SK-N-DZ (cell line): ENCODE data around the gene RPL41.

ENCODE experiments used
- DNase-seq: peaks from one replicate; pipeline ENCODE4 v3.0.0-alpha.2; 2015; ENCODE audit warnings: low spot score

RPL41 gene

DNA sequence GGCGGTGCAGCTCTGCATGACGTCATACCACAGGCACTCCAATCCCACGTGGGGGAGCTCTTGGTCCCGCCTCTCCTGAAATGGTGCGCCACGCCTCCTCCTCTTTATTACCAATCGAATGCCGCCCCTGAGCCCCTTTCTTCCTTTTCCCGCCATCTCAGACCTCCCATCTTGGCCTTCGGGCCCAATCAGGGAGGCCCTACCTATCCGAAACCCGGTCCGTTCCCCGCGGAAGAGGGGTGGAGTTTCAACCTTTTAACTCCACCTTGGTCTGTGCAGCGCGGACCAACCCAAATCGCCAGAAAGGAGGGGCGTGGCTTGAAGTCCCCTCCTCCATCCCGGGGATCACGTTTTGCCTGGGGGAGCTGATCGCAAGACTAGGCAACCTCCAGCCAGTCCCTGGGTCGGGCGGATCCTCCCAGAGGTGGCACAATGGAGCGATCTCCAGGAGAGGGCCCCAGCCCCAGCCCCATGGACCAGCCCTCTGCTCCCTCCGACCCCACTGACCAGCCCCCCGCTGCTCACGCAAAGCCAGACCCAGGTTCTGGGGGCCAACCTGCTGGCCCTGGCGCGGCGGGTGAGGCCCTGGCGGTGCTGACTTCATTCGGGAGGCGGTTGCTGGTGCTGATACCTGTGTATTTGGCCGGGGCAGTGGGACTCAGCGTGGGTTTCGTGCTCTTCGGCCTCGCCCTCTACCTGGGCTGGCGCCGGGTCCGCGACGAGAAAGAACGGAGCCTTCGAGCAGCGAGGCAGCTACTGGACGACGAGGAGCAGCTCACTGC is 11.6 kb downstream of the RPL41 start, which contains the start of gene ESYT1:
Gene ESYT1 (plus strand): TSS at position 380 of the 782 bp plus-strand sequence. CDS start 53 bp downstream, at position 433.
- peak; percentile 100 for DNase-seq

DNA sequence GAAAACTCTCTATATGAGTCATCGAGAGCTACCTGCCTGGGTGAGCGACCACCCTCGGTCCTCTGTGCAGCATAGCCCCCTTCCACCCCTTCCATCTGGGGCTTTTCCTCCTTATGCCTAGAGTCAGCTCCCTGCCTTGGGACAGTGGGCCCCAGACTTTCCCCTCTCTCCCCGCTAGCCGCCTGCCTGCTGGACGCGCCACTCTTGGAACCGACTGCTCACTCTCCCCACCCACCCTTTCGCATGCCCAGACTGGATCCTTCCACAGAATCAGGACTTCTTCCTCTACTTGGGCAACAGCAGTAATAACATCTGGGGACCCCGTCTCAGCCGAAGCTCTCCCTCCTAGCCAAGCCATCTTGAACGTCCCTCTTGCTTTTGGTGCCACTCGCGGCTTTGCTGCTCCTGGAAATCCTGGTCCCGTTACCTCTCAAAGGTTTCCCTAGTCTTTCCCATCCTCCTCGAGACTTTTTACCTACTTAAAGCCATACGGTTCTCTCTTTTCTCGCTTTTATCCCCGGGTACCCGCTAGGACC is 12.3 kb downstream of the RPL41 start:
- DNase-seq, result peak; percentile 35

DNA sequence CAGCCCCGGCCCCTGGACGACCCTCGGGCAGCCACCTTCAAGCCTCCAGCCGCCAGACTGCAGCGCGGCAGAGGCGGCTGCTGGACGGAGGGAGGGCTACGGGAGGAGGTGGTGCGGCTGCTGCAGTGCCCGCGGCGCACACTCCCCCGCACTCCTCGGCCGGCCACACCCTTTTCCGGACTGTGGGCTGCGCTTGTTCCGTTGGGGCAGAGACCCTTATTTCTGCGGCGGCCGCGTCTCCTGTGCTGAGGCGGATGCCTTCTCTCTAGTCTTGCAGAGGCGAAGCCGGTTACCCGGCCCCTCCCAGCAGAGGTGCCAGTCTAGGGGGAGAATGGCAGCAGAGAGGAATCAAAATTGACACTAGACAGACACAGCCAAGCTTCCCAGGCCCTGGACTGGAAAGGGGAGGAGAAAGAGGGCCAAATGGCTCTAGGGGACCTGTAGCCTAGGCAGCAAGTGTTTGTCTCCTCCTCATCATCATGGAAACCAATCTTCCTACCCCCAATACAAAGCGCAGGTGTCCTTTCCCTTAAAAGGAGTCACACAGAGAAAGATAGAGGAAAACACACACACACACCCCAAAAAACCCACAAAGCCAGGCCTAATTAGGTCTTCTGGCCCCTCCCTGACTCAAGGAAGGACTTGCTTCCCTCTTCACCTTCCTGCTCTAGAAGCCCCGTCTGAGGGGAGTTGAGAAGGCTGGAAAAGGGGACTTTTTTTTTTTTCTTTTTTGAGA is 12.9 kb downstream of the RPL41 start:
- peak; percentile 69 for DNase-seq

DNA sequence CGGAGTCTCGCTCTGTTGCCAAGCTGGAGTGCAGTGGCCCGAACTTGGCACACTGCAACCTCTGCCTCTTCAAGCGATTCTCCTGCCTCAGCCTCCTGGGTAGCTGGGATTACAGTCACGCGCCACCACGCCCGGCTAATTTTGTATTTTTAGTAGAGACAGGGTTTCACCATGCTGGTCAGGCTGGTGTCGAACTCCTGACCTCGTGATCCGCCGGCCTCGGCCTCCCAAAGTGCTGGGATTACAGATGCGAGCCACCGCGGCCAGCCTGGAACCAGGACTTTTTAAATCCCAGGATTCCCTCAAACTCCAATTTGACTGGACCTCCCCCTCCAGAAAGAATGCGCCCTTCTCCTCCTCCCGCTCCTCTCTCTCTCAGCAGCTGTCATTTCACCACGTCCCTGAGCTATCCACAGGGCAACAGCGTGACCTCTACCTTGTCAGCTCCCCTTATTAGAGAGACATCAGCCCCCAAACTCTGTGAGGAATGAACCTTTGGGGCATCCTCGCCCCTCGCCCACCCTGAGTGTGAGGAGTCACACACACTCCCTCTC is 13.6 kb downstream of the RPL41 start:
- no peak for DNase-seq

DNA sequence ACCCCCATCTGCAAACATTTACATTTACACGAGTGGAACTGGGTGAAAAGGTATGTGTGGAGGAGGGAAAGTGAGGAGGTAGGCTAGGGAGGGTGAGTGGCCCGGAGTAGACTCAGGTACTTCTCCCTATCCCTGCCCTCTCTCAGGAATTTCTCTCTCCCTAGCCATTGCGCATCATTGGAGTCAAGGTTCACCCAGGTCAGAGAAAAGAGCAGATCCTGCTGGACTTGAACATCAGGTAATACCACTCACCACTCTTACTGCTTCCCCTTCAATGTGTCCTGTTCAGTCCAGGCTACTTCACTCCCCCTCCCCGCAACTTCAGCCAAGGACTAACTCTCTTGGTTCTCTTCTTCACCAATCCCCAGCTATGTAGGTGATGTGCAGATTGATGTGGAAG is 14.4 kb downstream of the RPL41 start:
- no peak for DNase-seq

DNA sequence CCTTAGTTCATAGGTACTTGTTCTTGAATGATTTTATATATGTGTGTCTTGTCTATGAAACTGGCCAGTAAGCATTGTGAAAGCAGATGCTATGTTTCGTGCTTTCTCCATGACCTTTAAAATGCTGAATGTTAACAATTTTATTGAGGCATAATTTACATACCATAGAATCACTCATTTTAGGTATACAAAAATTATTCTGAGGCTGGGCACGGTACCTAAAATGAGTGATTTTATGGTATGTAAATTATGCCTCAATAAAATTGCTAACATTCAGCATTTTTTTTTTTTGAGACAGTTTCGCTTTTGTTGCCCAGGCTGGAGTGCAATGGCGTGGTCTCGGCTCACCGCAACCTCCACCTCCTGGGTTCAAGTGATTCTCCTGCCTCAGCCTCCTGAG is 18.5 kb downstream of the RPL41 start:
- DNase-seq, result no peak

DNA sequence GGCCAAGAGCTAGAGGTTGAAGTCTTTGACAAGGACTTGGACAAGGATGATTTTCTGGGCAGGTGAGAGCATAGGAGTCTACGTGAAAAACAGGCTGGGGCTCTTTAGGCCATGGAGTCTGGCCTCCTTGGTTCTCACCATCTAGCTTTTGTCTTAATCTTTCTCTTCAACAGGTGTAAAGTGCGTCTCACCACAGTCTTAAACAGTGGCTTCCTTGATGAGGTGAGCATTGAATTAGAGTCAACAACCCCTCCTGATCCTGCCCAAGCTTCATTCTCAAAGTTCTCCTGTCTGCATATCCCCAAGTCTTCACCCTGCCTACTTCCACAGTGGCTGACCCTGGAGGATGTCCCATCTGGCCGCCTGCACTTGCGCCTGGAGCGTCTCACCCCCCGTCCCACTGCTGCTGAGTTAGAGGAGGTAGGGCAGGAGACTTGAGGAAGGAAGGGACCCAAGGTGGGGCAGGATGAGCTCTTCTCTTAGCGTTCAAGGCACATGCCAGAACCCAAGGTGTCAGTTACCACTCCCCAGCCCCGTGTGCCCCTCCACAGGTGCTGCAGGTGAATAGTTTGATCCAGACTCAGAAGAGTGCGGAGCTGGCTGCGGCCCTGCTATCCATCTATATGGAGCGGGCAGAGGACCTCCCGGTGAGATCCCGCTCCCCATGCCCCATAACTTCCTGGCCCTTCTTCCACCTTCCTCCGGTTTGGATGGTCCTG is 21.6 kb downstream of the RPL41 start:
- no peak for DNase-seq

DNA sequence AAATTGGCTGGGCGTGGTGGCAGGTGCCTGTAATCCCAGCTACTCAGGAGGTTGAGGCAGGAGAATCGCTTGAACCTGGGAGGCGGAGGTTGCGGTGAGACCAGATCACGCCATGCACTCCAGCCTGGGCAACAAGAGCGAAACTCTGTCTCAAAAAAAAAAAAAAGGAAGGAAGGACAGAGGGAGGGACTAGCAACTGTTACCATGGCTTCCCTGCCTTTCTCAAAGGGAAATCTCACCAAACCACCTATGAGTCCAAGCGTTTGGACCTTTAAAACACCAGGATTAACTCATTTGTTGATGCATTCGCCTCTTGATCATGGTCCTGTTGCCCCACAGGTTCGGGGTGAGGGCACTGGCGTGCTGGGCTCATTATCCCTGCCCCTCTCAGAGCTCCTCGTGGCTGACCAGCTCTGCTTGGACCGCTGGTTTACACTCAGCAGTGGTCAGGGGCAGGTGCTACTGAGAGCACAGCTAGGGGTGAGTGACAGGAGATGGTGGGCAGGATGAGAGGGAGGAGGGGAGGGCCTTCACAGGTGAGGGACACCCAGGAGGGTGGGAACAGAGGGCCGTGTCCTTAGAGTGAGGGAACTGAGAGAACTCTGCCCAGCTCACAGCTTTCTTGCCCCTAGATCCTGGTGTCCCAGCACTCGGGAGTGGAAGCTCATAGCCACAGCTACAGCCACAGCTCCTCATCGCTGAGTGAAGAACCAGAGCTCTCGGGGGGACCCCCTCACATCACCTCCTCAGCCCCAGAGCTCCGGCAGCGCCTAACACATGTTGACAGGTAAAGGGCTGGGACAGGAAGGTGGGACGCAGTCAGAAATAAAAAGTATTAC is 25.7 kb downstream of the RPL41 start:
- no peak for DNase-seq

DNA sequence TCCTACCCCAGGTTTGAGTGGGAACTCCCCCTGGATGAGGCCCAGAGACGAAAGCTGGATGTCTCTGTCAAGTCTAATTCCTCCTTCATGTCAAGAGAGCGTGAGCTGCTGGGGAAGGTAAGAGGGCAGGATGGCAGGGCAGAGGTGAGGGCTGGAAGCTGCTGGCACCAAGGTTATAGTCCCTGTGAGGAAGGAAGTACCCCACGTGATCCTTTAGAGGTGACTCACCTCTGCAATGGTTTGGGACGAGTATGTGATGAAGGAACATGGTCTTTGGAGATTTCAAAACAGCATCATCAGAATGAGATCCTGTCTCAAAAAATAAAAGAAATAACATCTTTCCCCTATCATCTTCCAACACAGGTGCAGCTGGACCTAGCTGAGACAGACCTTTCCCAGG is 26.8 kb downstream of the RPL41 start:
- no peak for DNase-seq

DNA sequence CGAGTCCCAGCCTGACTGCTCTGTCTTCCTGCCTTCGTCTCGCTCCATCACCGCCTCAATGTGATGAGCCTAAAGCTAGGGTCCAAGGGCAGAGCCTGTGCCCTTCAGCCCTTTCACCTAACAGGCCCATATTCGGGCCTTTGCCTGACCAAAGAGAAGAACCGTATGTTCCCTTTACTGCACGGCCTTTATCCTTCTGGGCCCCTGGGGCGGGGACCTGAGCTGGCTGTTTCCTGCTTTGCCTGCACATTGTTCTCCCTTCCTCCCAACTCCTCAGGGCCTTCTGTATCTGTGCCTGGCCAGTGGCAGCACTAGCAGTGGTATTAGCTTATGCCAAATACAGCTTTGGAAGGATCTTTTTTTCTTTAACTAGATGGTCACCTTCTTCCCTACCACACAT is 27.4 kb downstream of the RPL41 start:
- DNase-seq, result no peak

DNA sequence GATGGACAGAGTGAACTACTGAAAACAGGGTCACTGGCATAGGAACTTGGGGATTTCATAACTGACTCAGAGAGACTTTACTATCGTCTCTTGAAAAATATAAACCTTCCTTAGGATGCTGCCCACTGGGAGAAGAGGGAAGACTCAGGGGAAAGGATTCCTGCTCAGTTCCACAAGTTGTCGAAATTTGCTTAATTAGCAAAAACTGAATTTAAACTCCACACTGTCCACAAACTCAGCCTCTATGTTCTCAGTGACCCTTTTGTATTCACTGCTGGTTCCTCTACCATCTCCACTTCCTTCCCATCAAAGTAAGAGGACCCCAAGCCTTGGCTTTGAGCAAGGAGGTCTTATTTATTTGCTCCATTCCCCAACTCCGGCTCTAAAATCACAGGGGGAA is 28.8 kb downstream of the RPL41 start:
- DNase-seq, result no peak

DNA sequence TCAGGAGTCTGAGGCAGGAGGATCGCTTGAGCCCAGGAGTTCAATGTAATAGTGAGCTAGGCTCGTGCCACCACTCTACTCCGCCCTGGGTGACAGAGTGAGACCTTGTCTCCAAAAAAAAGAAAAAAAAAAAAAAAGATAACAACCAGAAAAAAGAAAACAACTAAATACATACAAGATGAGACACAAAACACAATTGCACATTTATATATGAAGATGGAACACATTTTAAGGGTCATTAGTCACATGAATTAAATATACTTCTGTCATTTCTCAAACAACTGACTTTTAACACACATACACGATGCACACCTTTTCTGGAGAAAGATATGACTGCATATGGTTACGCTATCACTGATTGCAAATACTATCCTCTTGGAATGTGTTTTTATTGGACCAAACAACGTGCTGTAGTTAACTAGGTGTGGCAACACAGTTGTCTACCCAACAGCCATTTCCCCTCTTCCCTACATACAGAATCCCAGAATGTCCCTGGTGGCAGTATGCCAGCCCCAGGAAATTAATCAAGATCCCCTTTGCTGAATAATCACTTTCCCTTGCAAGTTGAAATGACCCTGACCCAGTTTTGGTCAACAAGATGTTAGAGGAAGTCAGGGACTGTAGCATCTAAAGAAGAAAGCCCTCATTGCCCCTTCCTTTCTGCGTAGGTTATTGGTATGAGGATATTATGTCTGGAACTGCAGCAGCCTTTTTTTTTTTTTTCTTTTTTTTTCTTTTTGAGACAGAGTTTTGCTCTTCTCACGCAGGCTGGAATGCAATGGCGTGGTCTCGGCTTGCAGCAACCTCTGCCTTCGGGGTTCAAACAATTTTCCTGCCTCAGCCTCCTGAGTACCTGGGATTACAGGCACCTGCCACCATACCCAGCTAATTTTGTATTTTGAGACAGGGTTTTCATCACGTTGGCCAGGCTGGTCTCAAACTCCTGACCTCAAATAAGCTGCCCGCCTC is 30.3 kb downstream of the RPL41 start:
- DNase-seq, result no peak

DNA sequence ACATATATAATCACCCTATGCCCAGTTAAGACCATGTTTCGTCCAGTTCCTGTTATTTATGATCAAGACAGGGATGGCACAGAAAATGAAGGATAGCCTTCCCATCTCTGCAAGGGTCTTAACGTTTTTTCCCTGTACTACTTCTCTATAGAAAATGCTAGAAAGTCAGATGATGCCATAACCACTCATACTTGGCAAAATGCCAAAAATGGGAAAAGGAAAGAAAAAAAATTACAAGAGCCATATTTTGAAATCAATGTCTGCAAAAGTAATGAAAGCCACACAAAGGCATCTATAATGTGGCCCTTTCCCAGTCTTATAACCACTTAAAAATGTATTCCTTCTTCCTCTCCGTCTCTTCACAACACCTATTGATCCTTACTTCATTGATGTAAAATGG is 34.1 kb downstream of the RPL41 start:
- no peak for DNase-seq

DNA sequence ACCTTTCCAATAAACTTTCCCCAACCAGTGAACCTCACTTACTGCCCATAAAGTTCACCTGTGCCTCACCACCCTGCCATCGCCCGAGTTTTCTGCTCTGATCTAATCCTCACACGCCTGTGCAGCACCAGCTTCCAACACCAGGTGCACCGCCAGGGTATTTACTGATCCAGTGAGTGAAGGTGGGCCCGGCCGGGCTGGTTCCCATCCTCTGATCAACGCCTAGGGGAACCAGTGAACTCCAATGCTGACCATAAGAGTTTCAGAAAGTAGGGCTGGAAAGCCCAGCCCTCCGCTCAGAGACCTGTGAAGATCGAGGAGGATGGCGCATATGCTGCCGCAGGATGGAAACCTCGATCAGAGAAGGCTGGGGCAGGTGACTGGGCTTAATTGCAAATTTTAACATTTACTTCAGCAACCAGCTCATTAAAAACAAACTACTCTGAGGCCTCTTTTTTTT is 35.3 kb downstream of the RPL41 start:
- peak; percentile 63 for DNase-seq

DNA sequence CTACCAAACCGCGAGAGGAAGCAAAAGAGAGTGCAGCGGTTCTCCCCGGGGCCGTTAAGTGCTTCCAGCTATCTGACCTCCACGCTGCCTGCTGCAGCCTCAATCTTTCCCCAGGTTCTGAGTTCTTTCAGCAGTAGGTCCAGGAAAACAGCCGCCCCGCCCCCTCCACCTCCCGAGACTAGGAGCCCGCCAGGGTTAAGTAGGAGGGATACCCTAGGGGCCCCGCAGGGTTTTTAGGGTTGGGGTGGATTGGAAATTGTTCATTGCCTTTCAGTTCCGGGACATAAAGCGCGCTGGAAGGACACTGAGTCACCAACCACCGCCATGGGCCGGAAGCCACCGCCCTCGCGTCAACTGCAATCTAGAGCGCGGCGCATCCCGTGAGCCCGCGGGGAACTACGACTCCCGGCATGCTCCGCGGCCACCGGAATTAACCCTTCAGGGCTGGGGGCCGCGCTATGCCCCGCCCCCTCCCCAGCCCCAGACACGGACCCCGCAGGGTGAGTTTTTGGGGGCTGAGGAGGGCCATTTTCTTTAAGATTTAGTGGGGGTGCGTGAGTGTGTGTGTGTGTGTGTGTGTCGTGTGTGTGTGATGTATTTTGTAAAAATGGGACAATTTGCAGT is 35.8 kb downstream of the RPL41 start, which contains the start of gene MYL6B:
Gene MYL6B (plus strand): TSS at position 456 of the 624 bp plus-strand sequence. CDS start 1,332 bp downstream, outside the sequence.
- DNase-seq, result peak; percentile 90

DNA sequence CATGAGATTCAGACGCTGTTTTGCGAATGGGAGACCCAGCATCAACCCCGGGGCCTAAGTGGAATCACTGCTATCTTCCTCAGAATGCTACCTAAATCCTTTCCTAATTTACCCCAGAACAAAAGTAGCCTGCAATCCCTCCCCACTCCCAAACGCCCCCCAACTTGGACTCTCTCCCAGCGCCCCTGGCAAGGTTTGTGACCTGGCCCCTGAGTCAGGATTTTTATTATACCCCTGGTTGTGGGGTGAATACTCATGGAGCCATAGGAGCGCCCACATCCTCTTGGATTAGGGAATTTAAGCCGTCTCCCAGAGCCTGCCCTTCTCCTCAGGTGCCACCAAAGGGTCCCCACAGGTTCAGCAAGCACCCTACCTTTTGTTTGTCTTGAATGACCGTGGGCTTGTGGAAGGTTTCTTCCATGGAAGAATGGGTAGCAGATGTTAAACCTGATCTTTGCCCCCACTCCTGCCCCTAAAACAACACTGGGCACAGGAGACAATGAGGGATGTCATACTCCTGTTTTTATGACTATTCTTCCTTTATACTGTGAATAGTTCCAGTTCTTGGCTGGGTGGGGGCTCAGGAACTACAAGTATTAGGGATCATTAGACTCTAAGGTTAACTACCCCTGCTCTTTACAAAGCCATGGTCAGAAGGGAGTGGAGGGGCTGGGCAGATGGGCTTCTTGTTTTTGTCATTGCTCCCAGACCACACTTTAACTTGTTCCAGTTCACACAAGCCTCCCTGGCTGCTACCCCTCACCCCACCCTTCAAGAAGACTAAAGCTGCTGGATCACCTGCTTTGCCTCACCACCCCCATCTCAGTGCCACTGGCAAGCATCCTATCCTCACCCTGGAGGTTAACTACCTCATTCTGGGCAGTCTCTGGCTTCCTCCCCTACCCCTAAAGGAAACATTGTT is 36.6 kb downstream of the RPL41 start:
- no peak for DNase-seq

DNA sequence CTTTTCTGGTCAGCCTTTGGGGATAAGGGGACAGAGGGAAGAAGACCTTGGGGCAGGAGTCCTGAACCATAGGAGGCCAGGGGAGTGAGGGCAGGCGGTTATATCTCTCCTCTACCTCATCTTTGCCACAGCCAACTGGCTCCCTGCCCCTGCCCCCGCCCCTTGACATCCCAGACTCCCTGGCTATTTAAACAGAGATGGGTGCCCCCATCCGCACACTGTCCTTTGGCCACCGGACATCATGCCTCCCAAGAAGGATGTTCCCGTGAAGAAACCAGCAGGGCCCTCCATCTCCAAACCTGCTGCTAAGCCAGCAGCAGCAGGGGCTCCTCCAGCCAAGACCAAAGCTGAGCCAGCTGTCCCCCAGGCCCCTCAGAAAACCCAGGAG is 37.2 kb downstream of the RPL41 start:
- DNase-seq, result no peak

DNA sequence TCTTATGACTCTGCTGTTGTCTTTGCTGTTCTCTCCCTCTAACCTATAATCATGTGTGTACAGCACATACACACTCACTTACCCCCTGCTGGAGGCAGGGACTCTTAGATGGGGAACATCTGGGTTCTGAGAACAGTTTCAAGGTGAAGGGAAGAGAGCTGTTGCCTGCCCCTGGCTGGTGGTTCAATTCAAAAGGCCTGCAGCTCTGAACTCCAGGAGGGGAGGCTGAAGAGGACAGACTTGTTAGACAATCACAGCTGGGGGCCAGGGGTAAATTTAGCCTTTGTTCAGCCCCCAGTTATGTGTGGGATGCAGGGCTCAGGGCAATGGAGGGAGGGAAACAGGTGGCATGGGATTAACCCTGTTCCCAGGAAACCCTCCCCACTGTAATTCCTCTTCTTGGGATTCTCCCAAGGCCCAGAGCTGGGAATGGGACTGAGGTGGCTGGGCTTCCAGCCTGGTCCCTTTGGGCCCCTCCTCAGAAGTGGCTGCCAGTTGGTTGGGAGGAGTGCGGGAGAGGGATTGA is 37.9 kb downstream of the RPL41 start:
- no peak for DNase-seq
